ENCODE measurements around the gene R3HCC1L.

DNA sequence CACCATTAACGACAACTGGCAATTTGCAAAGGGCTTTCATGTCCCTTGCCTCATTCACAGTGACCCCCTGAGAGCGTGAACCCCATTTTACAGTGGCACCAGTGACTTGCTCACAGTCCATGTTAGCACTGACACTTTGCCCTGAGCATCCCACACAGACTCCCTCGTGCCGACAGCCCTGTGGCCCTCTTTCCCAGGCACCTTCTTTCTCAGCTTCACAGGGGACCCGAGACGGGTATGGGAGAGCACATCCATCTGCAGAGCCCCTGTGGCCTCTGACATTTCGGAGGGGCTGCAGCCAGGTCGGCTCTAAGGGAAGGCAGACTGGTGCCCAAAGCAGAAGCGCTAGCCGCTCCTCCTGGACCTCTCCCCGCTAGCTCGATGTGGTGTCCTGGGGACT is 122.7 kb downstream of the R3HCC1L start:
- TF ChIP-seq REST (IDR thresholded peaks at IDR 0.05; ENCODE audit: low read depth) (no peak), TEAD4 (IDR thresholded peaks at IDR 0.05) (no peak), EGR1 (IDR thresholded peaks at IDR 0.05) (no peak), TCF12 (IDR thresholded peaks at IDR 0.05; ENCODE audit: low read depth) (no peak), RAD21 (IDR thresholded peaks at IDR 0.05; ENCODE audit: low read depth) (no peak), USF1 (IDR thresholded peaks at IDR 0.05) (no peak)
